Activated CD4-positive, alpha-beta T cell treated with anti-CD3 and anti-CD28 coated beads, Interleukin-2, amount 50 U/mL, for 48 hours (primary cell): ENCODE measurements around the gene FBXW7.
"Not testable (repeated sequence)": the region's sequence is repeated elsewhere in the genome, so short reads cannot be mapped to it uniquely, and the experiment has no call there.

ENCODE experiments used
- DNase-seq, 2 experiments: peaks; one replicate each; pipeline ENCODE4 v3.0.0-alpha.2; 2020

Gene FBXW7, protein sequence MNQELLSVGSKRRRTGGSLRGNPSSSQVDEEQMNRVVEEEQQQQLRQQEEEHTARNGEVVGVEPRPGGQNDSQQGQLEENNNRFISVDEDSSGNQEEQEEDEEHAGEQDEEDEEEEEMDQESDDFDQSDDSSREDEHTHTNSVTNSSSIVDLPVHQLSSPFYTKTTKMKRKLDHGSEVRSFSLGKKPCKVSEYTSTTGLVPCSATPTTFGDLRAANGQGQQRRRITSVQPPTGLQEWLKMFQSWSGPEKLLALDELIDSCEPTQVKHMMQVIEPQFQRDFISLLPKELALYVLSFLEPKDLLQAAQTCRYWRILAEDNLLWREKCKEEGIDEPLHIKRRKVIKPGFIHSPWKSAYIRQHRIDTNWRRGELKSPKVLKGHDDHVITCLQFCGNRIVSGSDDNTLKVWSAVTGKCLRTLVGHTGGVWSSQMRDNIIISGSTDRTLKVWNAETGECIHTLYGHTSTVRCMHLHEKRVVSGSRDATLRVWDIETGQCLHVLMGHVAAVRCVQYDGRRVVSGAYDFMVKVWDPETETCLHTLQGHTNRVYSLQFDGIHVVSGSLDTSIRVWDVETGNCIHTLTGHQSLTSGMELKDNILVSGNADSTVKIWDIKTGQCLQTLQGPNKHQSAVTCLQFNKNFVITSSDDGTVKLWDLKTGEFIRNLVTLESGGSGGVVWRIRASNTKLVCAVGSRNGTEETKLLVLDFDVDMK

GRCh38 chr4:152535903-152536544, at the start of gene FBXW7:
FBXW7 (minus strand) TSS chr4:152536092; CDS start chr4:152411803, 124,289 bp downstream.
- peak; percentile 98 to 99 for DNase-seq

- DNase-seq, result no peak
Observed at GRCh38 chr4:152585023-152585441, 49.1 kb upstream of the FBXW7 start.

GRCh38 chr4:152581536-152582160, 45.8 kb upstream of the FBXW7 start:
- no peak for DNase-seq

DNA sequence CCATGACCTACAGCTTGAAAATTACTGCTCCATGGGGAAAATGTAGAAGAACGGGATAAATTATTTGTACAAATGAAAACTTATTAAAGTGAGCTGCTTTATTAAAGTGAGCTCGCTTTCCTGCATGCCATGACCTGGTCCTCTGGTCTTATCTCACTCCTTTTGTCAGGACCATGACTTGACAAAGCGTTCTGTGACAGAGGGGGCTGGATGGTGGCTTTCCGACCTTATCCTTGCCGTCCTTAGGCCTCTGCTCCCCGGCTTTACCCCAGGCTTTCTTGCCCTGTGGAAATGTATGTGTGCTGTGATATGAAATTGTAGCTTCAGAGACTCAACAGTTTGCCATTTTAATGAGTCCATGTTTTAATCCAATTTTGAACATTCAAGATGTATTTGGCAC, 44.0 kb upstream of the FBXW7 start:
- no peak for DNase-seq

DNA sequence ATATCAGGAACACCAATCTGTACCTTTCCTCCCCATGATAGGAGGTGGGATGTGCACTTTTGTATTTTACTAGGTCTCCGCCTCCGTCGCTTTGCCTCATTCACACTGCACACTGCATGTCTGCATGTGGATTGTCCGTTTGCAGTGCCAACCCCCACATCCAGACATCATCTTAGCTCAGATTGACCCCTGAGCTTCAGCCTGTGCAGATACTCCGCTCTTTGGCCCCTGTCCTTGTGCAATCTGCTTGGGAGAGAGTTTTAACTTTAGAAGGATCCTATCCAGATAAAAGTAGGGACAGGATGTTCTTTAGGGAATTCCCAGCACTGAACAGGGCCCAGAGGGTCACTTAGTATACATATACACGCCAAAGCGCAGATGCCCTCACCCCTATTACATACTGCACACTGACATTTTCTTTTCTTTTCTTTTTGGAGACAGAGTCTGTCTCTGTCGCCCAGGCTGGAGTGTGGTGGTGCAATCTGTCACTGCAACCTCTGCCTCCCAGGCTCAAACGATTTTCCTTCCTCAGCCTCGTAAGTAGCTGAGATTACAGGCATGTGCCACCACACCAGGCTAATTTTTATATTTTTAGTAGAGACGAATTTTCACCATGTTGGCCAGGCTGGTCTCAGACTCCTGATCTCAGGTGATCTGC, 43.3 kb upstream of the FBXW7 start:
- DNase-seq, result no peak

- no peak for DNase-seq
Observed at GRCh38 chr4:152578670-152579069, 42.8 kb upstream of the FBXW7 start.

- DNase-seq, result no peak
Observed at GRCh38 chr4:152577708-152578396, 42.0 kb upstream of the FBXW7 start.

- no peak for DNase-seq
Observed at GRCh38 chr4:152575533-152575932, 39.6 kb upstream of the FBXW7 start.

DNA sequence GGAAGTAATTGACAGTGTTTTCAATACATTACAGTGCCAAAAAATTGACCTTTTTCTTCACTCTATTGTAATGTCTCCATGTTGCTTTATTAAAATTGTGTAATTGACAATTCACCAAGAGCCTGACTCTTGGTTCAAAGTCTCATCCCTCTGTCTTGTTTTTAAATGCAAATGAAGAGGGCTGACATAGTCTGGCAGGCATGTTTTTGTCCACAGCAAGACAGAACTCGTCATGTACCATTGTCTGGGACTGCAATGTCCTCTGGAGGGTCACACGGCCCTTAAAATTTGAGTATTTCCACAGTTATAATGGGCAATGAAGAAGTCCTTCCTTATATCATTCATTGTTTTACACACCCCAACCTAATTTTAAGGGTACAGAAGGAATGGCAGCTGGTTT, 38.0 kb upstream of the FBXW7 start:
- no peak for DNase-seq

GRCh38 chr4:152572417-152573086, 36.7 kb upstream of the FBXW7 start:
- DNase-seq, result no peak

DNA sequence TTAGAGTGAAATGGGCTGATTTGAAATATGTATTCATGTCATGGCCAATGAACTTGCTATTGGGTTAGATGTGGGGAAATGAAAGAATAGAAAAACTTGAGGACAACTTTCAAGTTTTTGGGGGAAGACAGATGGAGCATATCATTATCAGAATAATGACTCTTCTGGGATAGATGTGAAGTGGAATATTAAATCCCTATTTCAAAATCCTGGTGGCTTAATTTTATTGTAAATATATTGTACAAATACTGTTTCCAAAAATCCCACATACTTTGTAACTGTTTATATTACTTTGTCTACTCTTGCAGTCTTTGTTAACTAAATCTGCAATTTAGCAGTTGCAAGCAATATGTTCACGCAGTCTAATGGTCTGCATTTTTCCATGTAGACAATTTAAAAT, 35.9 kb upstream of the FBXW7 start:
- DNase-seq, result no peak

GRCh38 chr4:152571296-152571695, 35.4 kb upstream of the FBXW7 start:
- DNase-seq, result no peak

DNA sequence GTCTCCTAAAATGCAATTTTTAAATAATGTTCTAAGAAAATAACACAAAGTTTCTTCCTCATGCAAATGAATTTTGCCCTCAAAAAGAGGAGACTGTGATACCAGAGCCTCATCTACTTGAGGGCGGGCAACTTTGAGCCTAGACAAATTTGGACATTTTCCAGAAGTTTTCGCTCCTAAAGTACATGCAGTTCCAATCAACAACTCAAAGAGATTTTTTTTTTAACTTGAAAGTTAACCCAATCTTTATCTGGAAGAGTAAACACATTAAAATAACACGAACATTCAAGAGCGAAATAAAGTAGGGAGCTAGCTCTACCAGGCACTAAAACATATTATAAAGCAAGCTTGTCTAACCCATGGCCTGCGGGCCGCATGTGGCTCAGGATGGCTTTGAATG, 29.4 kb upstream of the FBXW7 start:
- no peak for DNase-seq

- no peak for DNase-seq
Observed at GRCh38 chr4:152564336-152564735, 28.4 kb upstream of the FBXW7 start.

- DNase-seq, result no peak
Observed at GRCh38 chr4:152563209-152563608, 27.3 kb upstream of the FBXW7 start.

DNA sequence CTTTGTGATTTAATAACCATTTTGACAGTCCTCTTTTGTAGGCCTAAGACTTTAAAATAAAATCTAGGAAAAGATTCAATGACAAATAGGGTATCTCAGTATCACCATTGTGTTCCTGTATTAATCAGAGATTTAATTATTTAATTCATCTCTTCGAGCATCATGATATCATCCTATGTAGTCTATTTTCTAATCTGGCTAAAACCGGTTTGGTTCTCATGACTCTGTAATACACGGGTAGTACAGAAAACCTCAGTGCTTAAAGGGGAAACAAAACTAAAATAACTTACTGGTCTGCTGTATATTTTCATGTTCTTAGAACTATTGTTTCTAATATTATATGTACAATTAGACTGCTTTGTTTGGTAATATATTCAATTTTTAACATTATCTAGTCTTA, 23.7 kb upstream of the FBXW7 start:
- no peak for DNase-seq

- DNase-seq, result no peak
Observed at GRCh38 chr4:152558396-152558795, 22.5 kb upstream of the FBXW7 start.

DNA sequence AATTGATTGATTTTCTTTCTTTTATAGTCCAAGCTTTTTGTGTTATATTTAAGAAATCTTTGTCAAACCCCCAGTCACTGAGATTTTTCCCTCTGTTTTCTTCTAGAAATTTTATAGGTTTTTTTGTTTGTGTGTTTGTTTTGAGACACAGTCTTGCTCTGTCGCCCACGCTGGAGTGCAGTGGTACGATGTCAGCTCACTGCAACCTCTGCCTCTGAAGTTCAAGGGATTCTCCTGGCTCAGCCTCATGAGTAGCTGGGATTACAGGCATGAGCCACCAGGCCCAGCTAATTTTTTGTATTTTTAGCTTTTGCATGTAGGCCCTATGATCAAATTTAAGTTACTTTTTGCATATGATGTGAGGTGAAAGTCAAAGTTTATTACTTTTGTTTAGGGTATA, 20.9 kb upstream of the FBXW7 start:
- no peak for DNase-seq

DNA sequence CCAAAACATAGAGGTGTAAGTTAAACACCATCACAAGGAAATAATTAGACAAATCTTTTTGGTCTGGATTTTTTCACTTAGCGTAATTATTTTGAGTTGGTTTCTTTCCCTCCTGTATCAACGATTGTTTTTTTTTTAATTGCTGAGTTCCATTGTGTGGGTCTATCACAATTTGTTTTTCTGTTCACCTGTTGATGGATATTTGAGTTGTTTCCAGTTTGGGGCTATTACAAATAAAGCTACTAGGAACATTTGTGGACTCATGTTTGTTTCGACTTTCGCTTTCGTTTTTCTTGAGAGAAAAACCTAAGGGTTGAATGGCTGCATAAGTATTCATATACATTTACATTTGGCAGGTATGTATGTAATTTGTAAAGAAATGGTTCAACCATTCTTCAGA, 20.4 kb upstream of the FBXW7 start:
- no peak for DNase-seq

GRCh38 chr4:152554742-152555141, 18.9 kb upstream of the FBXW7 start:
- DNase-seq, result no peak

GRCh38 chr4:152550687-152551086, 14.8 kb upstream of the FBXW7 start:
- not testable (repeated sequence) for DNase-seq

GRCh38 chr4:152545088-152545487, 9.2 kb upstream of the FBXW7 start:
- DNase-seq, result no peak
